ENCODE data around the gene NEK8.

The NEK8 gene
- total RNA-seq, result 8.6 to 9.6 (median 8.7) reads per million in 3 experiments

- peak; percentile 96 for DNase-seq
These were observed at the start of gene NEK8 for GRCh38 chr17:28728364-28729200. Gene NEK8, plus strand, starts transcription at chr17:28728788. Its CDS starts 26 bp downstream, at chr17:28728814.

GRCh38 chr17:28682655-28683054, 45.9 kb upstream of the NEK8 start:
- no peak for DNase-seq

- no peak for DNase-seq
These were observed 43.6 kb upstream of the NEK8 start for GRCh38 chr17:28684963-28685362.

GRCh38 chr17:28685366-28685765, 43.2 kb upstream of the NEK8 start:
- no peak for DNase-seq

- no peak for DNase-seq
These were observed 42.3 kb upstream of the NEK8 start for GRCh38 chr17:28686296-28686695.

- DNase-seq, result no peak
These were observed 40.1 kb upstream of the NEK8 start for GRCh38 chr17:28688481-28688880.

GRCh38 chr17:28689011-28689410, 39.6 kb upstream of the NEK8 start:
- DNase-seq, result no peak

GRCh38 chr17:28693869-28694268, 34.7 kb upstream of the NEK8 start:
- no peak for DNase-seq

GRCh38 chr17:28698253-28698941, 30.2 kb upstream of the NEK8 start:
- no peak for DNase-seq

GRCh38 chr17:28700278-28700677, 28.3 kb upstream of the NEK8 start:
- DNase-seq, result no peak

GRCh38 chr17:28700830-28701492, 27.6 kb upstream of the NEK8 start:
- no peak for DNase-seq

- DNase-seq, result no peak
These were observed 26.4 kb upstream of the NEK8 start for GRCh38 chr17:28702026-28702751.

DNA sequence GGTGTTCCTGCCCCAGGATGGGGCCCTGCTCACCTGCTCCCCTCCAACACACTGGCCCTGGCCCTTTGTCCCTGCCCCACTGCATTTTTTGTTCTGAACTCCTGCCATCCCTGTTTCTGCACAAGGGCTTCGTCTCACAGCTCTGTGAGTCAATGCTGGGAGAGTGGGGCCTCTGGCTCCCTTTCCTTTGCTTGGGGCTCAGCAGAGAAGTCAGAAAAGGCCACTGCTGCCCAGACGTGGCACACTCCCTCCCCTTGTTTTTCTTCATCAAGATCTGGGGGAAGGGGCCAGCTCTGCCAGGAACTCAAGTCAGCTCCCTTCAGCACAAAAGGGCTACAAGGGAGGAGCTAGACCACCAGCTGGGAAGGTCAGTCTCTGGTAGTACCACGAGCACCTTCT, 25.8 kb upstream of the NEK8 start:
- DNase-seq, result no peak

DNA sequence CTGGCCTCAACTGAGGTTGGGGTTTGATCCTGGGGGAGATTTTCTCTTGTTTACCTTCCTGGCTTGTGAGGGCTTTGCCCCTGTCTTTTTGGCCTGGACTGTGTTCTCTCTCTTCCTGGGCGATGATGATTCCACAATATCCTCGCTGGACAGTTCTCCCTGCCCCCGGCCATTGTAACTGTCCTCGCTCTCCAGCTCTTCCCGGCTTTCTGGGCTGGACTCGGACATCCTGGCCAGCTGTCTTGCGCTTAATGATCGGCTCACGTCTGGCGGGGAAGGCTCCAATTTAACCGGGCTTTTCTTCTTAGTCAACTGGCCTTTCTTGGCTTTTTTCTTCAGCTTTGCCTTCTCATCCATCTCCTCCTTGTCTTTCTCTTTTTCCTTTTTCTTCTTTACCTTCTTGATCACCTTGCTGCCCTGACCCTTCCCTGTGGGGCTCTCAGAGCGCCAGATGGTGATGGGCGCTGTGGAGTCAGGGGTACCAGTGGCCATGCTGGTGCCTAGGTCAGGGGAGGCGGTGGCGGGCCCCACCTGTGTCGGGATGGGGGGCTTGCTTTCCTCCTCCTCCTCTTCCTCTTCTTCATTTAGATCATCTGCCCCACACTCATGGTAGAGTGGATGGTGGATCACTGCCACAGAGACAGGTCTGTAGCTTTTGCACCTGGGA, 24.9 kb upstream of the NEK8 start:
- DNase-seq, result no peak

GRCh38 chr17:28704219-28704858, 24.2 kb upstream of the NEK8 start:
- no peak for DNase-seq

DNA sequence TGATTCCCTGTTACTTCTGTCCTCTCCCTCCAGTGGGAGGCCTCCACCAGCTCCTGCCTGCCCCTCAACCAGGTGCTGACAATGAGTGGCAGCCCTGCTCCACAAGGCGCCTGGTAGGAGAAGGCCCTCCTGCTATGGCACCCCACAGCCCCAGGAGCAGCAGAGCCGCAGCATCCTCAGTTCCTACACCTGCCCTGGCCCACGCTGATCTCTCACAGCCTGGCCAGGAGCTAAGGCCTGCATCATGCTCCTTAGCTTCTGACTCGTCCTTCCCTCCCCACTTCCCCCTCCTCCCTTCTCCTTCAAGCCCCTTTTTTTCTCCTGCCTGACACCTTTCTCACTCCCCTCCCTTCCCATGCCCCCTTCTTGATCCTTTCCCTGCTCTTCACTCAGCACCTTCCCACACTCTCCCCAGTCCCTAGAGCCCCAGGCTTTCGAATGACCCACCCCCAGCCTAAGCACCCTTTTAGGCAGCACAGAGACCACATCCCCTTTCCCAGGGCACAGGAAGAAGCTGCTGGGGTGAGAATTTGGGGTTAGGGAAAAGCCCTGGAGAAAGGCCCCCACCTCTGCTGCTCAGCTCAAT, 23.4 kb upstream of the NEK8 start:
- no peak for DNase-seq

- no peak for DNase-seq
These were observed 22.8 kb upstream of the NEK8 start for GRCh38 chr17:28705728-28706334.

GRCh38 chr17:28706471-28707338, 21.9 kb upstream of the NEK8 start:
- no peak for DNase-seq

DNA sequence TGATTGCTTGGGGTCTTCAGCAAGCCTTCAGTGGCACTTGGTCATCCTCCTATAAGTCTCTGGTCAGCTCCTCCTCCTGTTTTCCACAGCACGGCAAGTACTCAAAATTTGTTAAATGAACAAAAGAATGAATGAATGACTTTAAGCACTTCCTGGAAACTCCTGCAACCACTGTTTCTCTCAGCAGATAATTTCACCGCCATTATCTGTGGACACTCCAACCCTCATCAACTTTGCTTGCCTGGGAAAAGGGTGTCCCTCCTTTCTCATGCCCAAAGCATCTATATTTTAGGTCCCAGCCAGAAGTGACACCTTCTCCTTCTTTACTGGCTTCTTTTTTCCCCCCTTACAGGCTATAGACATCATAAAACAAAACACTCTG, 21.3 kb upstream of the NEK8 start:
- DNase-seq, result no peak
